Astrocyte of the cerebellum (primary cell): ENCODE results near the gene FER1L5.

Experiments
- DNase-seq: peaks from one replicate; pipeline ENCODE4 v3.0.0-alpha.2; 2011; ENCODE audit warnings: low read depth
- H3K4me3 ChIP-seq: 2 replicates; pipeline ENCODE4 v1.5.1; 2011; ENCODE audit warnings: mild to moderate bottlenecking, low read depth, low read length, moderate library complexity
- CTCF ChIP-seq: IDR thresholded peaks from 2 replicates; pipeline ENCODE4 v1.5.1; 2012; ENCODE audit warnings: low read length, low read depth, moderate library complexity, mild to moderate bottlenecking; ENCODE audit errors: missing control alignments
- in situ Hi-C: cut with HindIII; loops from 2 replicates; pipeline ENCODE4 v1.10.0; 2017; ENCODE audit warnings: low sequenced_read_pairs

Gene FER1L5

DNA sequence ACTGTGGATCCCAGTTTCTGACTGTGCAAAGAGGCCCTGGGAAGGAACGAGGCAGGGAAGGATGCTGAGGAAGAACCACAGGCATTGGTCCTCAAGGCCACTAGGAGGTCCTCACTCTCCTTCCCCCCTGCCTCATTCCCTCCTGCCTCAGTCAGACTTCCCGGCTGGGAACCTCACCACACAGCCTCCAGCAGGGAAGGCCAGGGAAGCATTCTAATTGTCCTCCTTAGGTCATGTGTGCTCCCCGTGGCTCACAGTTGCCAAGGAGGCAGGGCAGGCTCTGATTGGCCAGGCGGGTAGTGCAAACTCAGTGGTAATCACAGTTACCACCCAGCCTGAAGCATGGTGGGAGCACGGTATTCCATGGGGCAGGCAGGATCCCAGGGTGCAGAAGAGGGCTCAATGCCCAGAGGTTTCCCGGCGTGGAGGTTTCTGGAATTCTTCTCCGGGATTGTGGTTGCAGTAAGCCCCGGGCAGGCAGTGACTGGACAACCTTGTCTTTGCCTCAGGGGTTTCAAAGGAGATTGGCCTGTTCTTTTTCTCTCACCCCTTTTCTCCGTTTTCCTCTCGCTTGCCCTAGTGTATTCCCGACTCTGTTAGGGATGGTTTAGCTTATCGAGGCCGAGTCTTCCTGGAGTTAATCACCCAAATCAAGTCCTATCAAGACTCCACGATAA lies 27.1 kb downstream of the FER1L5 start:
- no peak for DNase-seq
- TF ChIP-seq CTCF, result no peak
- H3K4me3 ChIP-seq, result no peak overlapping the region
- in situ Hi-C loops, result no loop called here

GRCh38 chr2:96679848-96680247 lies 37.3 kb downstream of the FER1L5 start:
- in situ Hi-C loops, result no loop called here

DNA sequence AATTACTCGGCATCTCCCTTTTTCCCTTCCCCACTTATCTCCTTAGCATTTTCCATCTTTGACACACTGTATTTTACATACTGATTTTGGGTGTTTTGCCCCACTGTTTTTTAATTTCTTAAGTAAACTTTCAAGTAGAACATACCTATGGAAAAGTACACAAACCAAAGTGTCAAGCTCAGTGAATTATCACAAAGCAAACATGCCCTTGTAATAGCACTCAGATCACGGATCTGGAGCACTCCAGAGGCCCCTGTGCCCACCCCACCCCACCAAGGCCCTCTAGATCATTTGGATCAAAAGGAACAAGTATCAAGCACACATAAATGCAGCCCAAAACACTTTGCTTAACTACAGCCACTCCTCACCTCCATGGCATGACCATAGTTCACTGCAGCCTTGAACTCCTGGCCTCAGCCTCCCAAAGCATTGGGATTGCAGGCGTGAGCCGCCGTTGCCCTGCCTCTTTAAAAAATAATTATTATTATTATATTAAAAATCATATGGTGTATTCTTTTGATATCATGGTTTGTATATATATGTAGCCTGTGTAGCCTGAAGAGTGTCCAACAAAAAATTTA lies 38.1 kb downstream of the FER1L5 start:
- in situ Hi-C loops, result no loop called here
- no peak for DNase-seq
- TF ChIP-seq CTCF, result no peak
- no peak overlapping the region for H3K4me3 ChIP-seq

More at GRCh38 chr2:96679848-96680247, 37.3 kb downstream of the FER1L5 start:
- DNase-seq, result no peak
- TF ChIP-seq CTCF, result no peak
- H3K4me3 ChIP-seq, result no peak overlapping the region

- no peak for DNase-seq
- H3K4me3 ChIP-seq, result no peak overlapping the region
- in situ Hi-C loops, result no loop called here
- no peak for TF ChIP-seq CTCF
Observed at GRCh38 chr2:96681540-96681939, 39.0 kb downstream of the FER1L5 start.

- DNase-seq, result no peak
- no peak for TF ChIP-seq CTCF
- H3K4me3 ChIP-seq, result no peak overlapping the region
- in situ Hi-C loops, result no loop called here
Observed at GRCh38 chr2:96683307-96683706, 40.7 kb downstream of the FER1L5 start.

DNA sequence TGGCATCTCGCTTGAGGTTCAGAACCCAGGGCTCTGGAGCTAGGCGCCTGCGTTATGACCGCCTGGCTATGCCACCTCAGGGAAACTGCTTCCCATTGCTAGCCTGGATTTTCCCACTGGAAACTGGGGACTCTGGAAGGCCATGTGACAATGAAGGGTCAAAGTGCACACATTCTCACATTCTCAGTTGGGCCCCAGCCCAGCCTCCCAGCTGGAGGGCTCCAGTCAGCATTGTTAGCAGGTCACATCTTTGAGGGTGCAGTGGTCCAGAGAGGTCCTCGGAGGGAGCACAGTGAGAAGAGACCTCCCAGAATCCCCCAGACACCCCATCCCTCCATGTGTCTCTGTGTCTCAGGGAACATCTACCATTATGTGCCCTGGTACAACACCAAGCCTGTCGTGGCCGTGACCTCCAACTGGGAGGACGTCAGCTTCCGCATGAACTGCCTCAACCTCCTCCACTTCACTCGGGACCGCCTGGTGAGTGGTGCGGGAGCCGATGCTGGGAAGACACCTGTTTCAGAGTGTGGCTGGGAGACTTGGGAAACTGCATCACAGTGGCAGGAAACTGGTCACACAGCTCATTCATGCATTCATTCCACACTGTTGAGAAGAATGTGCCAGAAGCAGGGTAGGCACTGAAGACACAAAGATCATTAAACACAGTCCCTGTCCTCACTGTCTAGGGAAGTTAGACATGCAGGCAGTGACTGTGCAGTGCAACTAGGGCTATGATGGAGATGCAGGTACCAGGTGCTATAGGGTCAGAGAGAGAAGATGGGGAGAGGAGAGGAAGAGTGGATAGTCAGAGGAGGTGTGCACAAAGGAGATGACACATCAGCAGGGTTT lies 41.6 kb downstream of the FER1L5 start:
- DNase-seq, result no peak
- H3K4me3 ChIP-seq, result no peak overlapping the region
- in situ Hi-C loops, result no loop called here
- no peak for TF ChIP-seq CTCF
